Measurements from ENCODE around the gene C17orf107. TPM values are rescaled to one million over a fixed set of nuclear protein-coding genes. Genes with fewer than 3 reads are reported as not detected.

Gene C17orf107
- total and polyA plus RNA-seq, 2 of the 13 experiments (the other 11 are each of a cell fraction or from before 2014, with no cell fraction given) = 0.20 to 0.59 TPM

DNA sequence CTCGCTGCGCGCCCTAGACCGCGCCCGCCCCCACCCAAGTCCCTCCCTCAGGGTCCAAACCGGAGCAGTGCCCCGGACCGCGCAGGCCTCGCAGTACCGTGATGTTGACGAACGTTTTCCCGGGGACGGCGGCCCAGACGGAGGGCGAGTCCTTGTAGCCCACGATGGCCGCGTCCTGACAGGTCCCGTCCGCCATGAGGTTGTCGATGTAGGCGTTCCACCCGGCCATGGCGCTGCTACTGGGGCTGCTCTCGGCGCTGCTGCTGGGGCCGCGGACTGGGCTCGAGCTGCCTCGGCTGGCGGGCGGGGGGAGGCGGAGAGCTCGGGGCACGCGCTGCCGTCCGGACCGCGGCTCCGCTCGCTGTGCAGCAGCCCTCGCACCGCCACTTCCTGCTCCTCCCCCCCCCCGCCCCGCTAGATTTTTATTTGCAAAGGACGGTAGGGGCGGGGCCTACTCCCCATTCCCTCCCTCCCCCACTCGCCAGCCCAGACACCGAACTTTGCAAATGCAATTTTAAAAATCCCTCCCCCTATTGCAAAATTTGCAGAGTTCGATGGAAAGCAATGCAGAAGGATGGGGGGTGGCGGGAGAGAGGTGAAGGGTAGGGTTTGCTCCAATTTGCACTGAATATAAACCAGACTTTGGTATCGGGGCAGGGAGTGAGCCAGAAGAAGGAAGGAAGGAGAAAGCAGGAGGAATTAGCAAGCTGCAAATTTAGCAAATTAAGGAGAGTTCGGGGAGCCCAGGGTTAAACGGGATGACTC is 49.0 kb downstream of the C17orf107 start, which contains the start of gene PFN1:
TSS of gene PFN1 (minus strand) at position 365 of the 765 bp plus-strand sequence. CDS start at position 229, 136 bp downstream.
- in situ Hi-C loops (cut with HindIII; ENCODE audit: extremely low pct_ligation_motif_present, low pct_unique_long_range_greater_than_20kb) (no loop called here), intact Hi-C loops (cut with micrococcal nuclease; ENCODE audit: unreplicated experiment) (no loop called here)
- Histone ChIP-seq H3K36me3 (replicated peaks in 1 of 2; ENCODE audit: control insufficient read depth in 1 of 2, insufficient read depth in 2 of 2, low read length in 2 of 2) (peaks cover 11 to 33% of the 10 kb centered on the region in 2 experiments), H2AFZ (ENCODE audit: low read length) (no peak within 1 kb of the TSS), H3K27me3 (ENCODE audit: control insufficient read depth in 1 of 2, insufficient read depth in 2 of 2, low read length in 2 of 2) (no peaks in the 10 kb centered on the region; a peak in 1 of 5 replicates), H3K79me2 (ENCODE audit: insufficient read depth, low read length) (peaks cover 50% of the 10 kb centered on the region), H3K4me1 (ENCODE audit: insufficient read depth, low read length) (peaks cover 54% of the 10 kb centered on the region), H3K9ac (ENCODE audit: insufficient read depth, low read depth, low read length) (peak within 1 kb of the TSS; percentile 99), H3K4me2 (ENCODE audit: low read depth, low read length) (peak within 1 kb of the TSS; percentile 84), H3K9me3 (ENCODE audit: low read length) (no peaks in the 10 kb centered on the region), H3K27ac (ENCODE audit: extremely low read length, insufficient read depth, low read length) (peak within 1 kb of the TSS; percentile 99), H3K4me3 (replicated peaks in 1 of 3; ENCODE audit: insufficient read depth in 1 of 3, low read depth in 2 of 3, low read length in 3 of 3) (peak within 1 kb of the TSS; percentile 93 to 100 (median 100)), H4K20me1 (ENCODE audit: insufficient read depth, low read length) (peaks cover 33% of the 10 kb centered on the region)
- ATAC-seq = peak; percentile 21
- POLR2A ChIA-PET = interaction anchor here (0.6 to 10.0 kb wide), 8 partner anchors 9 to 152 kb away, joined by 3 to 273 read pairs (median 8); partner anchors contain the start of genes INCA1, KIF1C, PSMB6 and RNF167
- no TSS peak for BruUV-seq (replicated peaks)
- CTCF ChIA-PET (ENCODE audit: low intra/inter-chr PET ratio, low total read pairs) = no interaction called here
- WGBS (ENCODE audit: low lambda C conversion rate) = under 1% methylated on average over 11 of the region's 59 CpGs
- peak; percentile 90 for DNase-seq (ENCODE audit: low spot score)
- peak; percentile 85 for FAIRE-seq
- TF ChIP-seq KDM5B (CRISPR knock-in tag; IDR thresholded peaks at IDR 0.05; ENCODE audit: borderline replicate concordance) (no peak; the same call in 1 of the 2 replicates), MXI1 (IDR thresholded peaks at IDR 0.05; ENCODE audit: borderline replicate concordance, low read depth, low read length) (0 out of 3 replicates have a peak, but pooled peaks have one; percentile 25), NKX3-1 (CRISPR knock-in tag; IDR thresholded peaks at IDR 0.05) (0 out of 2 replicates have a peak, but pooled peaks have one; percentile 26), SP5 (CRISPR knock-in tag; IDR thresholded peaks at IDR 0.05; ENCODE audit: borderline replicate concordance, low read depth) (peak; percentile 83), TARDBP (CRISPR knock-in tag; IDR thresholded peaks at IDR 0.05) (no peak), KLF9 (CRISPR knock-in tag; IDR thresholded peaks at IDR 0.05; ENCODE audit: low read depth) (no peak), ZNF292 (CRISPR knock-in tag; IDR thresholded peaks at IDR 0.05; ENCODE audit: borderline replicate concordance, low read depth) (no peak), ZNF333 (CRISPR knock-in tag; IDR thresholded peaks at IDR 0.05; ENCODE audit: borderline replicate concordance) (no peak), ZSCAN12 (CRISPR knock-in tag; IDR thresholded peaks at IDR 0.05) (no peak), RFX5 (IDR thresholded peaks at IDR 0.05; ENCODE audit: low read depth, low read length) (no peak), ZBTB1 (CRISPR knock-in tag; IDR thresholded peaks at IDR 0.05; ENCODE audit: borderline replicate concordance) (no peak), DZIP1 (CRISPR knock-in tag; IDR thresholded peaks at IDR 0.05) (no peak), KDM5A (IDR thresholded peaks at IDR 0.05; ENCODE audit: borderline replicate concordance, low read length) (peak; percentile 70), SRSF9 (IDR thresholded peaks at IDR 0.05; ENCODE audit: borderline replicate concordance, insufficient read depth, low read depth, low read length, poor library complexity, severe bottlenecking) (no peak), KAT7 (CRISPR knock-in tag; IDR thresholded peaks at IDR 0.05; ENCODE audit: borderline replicate concordance) (peak; percentile 80; the same call in 1 of the 2 replicates), ZNF816 (CRISPR knock-in tag; IDR thresholded peaks at IDR 0.05; ENCODE audit: borderline replicate concordance) (peak; percentile 51; the same call in 1 of the 2 replicates)
- TF ChIP-seq, protein P1, sequence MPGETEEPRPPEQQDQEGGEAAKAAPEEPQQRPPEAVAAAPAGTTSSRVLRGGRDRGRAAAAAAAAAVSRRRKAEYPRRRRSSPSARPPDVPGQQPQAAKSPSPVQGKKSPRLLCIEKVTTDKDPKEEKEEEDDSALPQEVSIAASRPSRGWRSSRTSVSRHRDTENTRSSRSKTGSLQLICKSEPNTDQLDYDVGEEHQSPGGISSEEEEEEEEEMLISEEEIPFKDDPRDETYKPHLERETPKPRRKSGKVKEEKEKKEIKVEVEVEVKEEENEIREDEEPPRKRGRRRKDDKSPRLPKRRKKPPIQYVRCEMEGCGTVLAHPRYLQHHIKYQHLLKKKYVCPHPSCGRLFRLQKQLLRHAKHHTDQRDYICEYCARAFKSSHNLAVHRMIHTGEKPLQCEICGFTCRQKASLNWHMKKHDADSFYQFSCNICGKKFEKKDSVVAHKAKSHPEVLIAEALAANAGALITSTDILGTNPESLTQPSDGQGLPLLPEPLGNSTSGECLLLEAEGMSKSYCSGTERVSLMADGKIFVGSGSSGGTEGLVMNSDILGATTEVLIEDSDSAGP (CRISPR knock-in tag; IDR thresholded peaks at IDR 0.05; ENCODE audit: borderline replicate concordance) = peak; percentile 74

Data from HepG2 (cell line).